SK-N-SH (cell line): ENCODE results near the gene PEPD.

Experiments
- EP300 ChIP-seq, 2 experiments: IDR thresholded peaks; 2 replicates each; pipeline versions ENCODE4 v1.4.0 to v1.6.1; 2012; ENCODE audit warnings: borderline replicate concordance in 1 of 2, low read depth in 1 of 2, low read length in 1 of 2
- GABPA ChIP-seq: IDR thresholded peaks from 2 replicates; pipeline ENCODE4 v1.4.0; 2012; ENCODE audit warnings: low read depth, mild to moderate bottlenecking
- JUND ChIP-seq: IDR thresholded peaks from 2 replicates; pipeline ENCODE4 v1.4.0; 2012
- MXI1 ChIP-seq: IDR thresholded peaks from 2 replicates; pipeline ENCODE4 v1.6.1; 2012; ENCODE audit warnings: mild to moderate bottlenecking, low read depth, low read length, improper control_type of control experiment
- NRF1 ChIP-seq: IDR thresholded peaks from 2 replicates; pipeline ENCODE4 v1.6.1; 2012; ENCODE audit warnings: low read depth, mild to moderate bottlenecking, low read length
- POLR2AphosphoS5 ChIP-seq: IDR thresholded peaks from 2 replicates; pipeline ENCODE4 v1.6.1; 2012; ENCODE audit warnings: low read depth, low read length
- RCOR1 ChIP-seq: fragments of 150-350 bp; IDR thresholded peaks from 2 replicates; pipeline ENCODE4 v1.6.1; 2017; ENCODE audit warnings: antibody characterized with exemption, low read length
- RFX5 ChIP-seq: IDR thresholded peaks from 2 replicates; pipeline ENCODE4 v1.6.1; 2012; ENCODE audit warnings: mild to moderate bottlenecking, improper control_type of control experiment, low read length
- SIN3A ChIP-seq: IDR thresholded peaks from 2 replicates; pipeline ENCODE4 v1.6.1; 2012; ENCODE audit warnings: low read depth, mild to moderate bottlenecking, low read length, moderate library complexity, borderline replicate concordance
- SMC3 ChIP-seq: IDR thresholded peaks from 2 replicates; pipeline ENCODE4 v1.6.1; 2012; ENCODE audit warnings: low read depth, low read length, improper control_type of control experiment
- TCF12 ChIP-seq: IDR thresholded peaks from 2 replicates; pipeline ENCODE4 v1.4.0; 2012
- YY1 ChIP-seq: IDR thresholded peaks from 2 replicates; pipeline ENCODE4 v1.4.0; 2012; ENCODE audit warnings: low read depth, mild to moderate bottlenecking
- TF ChIP-seq, protein P1 (sequence below): fragments of 200-600 bp; sonication (generic); IDR thresholded peaks from 2 replicates; pipeline ENCODE4 v1.6.1; 2017; ENCODE audit warnings: antibody characterized with exemption, mild to moderate bottlenecking, moderate library complexity
- TF ChIP-seq, protein P2 (sequence below): IDR thresholded peaks from 2 replicates; pipeline ENCODE4 v1.4.0; 2012; ENCODE audit warnings: low read depth

DNA sequence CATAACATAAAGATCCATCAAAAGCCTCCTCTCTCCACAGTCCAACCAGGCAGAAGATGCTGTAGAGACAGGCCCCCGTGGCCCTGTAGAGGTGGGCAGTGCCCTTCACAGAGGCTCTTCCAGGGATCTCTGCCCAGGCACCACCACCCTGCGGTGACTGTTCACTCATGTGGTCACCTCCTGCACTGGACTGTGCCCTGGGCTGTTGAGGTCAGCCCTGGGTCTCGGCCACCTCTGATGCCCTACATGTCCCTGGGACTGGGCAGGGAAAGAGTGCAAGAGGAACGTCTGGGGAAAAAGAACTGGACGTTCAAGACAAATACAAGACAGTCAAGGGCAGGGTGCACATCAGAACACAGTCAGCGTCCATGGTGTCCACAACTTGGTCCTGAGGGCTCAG, 22.3 kb downstream of the PEPD start:
- TF ChIP-seq, protein P1, sequence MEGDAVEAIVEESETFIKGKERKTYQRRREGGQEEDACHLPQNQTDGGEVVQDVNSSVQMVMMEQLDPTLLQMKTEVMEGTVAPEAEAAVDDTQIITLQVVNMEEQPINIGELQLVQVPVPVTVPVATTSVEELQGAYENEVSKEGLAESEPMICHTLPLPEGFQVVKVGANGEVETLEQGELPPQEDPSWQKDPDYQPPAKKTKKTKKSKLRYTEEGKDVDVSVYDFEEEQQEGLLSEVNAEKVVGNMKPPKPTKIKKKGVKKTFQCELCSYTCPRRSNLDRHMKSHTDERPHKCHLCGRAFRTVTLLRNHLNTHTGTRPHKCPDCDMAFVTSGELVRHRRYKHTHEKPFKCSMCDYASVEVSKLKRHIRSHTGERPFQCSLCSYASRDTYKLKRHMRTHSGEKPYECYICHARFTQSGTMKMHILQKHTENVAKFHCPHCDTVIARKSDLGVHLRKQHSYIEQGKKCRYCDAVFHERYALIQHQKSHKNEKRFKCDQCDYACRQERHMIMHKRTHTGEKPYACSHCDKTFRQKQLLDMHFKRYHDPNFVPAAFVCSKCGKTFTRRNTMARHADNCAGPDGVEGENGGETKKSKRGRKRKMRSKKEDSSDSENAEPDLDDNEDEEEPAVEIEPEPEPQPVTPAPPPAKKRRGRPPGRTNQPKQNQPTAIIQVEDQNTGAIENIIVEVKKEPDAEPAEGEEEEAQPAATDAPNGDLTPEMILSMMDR: no peak
- TF ChIP-seq POLR2AphosphoS5: no peak
- no peak for TF ChIP-seq TCF12
- TF ChIP-seq, protein P2, sequence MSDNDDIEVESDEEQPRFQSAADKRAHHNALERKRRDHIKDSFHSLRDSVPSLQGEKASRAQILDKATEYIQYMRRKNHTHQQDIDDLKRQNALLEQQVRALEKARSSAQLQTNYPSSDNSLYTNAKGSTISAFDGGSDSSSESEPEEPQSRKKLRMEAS: no peak
- TF ChIP-seq SMC3: no peak
- TF ChIP-seq RFX5: no peak
- no peak for TF ChIP-seq GABPA
- no peak for TF ChIP-seq JUND
- TF ChIP-seq YY1: no peak
- no peak for TF ChIP-seq RCOR1
- TF ChIP-seq SIN3A: no peak
- TF ChIP-seq MXI1: no peak
- TF ChIP-seq NRF1: no peak
- no peak for TF ChIP-seq EP300 (IDR thresholded peaks at IDR 0.05; ENCODE audit: borderline replicate concordance in 1 of 2, low read depth in 1 of 2, low read length in 1 of 2)
